Measurements from ENCODE around the gene PTPN14.

- TF ChIP-seq SUZ12 (IDR thresholded peaks at IDR 0.05) (no peak), BHLHE40 (IDR thresholded peaks at IDR 0.05; ENCODE audit: borderline replicate concordance) (no peak), TARDBP (IDR thresholded peaks at IDR 0.05) (no peak), FOXM1 (IDR thresholded peaks at IDR 0.05; ENCODE audit: borderline replicate concordance) (no peak), ELF4 (IDR thresholded peaks at IDR 0.05) (no peak), CTBP1 (IDR thresholded peaks at IDR 0.05; ENCODE audit: borderline replicate concordance) (no peak), FOXK2 (IDR thresholded peaks at IDR 0.05) (no peak), SP1 (IDR thresholded peaks at IDR 0.05) (no peak), L3MBTL2 (conservative IDR thresholded peaks at IDR 0.05) (no peak), ARNT (IDR thresholded peaks at IDR 0.05) (no peak)
Observed at GRCh38 chr1:214354440-214355148, 196.8 kb downstream of the PTPN14 start.
